HepG2 (cell line): ENCODE results near the gene MARCHF4. TPM values are rescaled to one million over a fixed set of nuclear protein-coding genes. Genes with fewer than 3 reads are reported as not detected.
A peak's percentile ranks its signal among the peaks of the same experiment; 100 is the strongest.

Experiments used
- CBX5 ChIP-seq: sonication (generic); formaldehyde crosslinking; IDR thresholded peaks from 2 replicates; pipeline ENCODE4 v1.4.0; 2020; ENCODE audit warnings: missing genetic modification reagents, borderline replicate concordance
- GPN1 ChIP-seq: sonication (generic); formaldehyde crosslinking; IDR thresholded peaks from 2 replicates; pipeline ENCODE4 v1.5.1; 2020; ENCODE audit warnings: missing genetic modification reagents, borderline replicate concordance
- HOXA9 ChIP-seq: sonication (generic); formaldehyde crosslinking; IDR thresholded peaks from 2 replicates; pipeline ENCODE4 v1.8.1; 2022; ENCODE audit warnings: missing genetic modification reagents, mild to moderate bottlenecking, moderate library complexity, borderline replicate concordance
- MIXL1 ChIP-seq: IDR thresholded peaks from 2 replicates; pipeline ENCODE4 v1.6.1; 2016
- POLR2G ChIP-seq: fragments of 200-400 bp; formaldehyde crosslinking; IDR thresholded peaks from 2 replicates; pipeline ENCODE4 v1.6.1; 2018; ENCODE audit warnings: mild to moderate bottlenecking, low read depth, low read length, moderate library complexity
- RAD51 ChIP-seq: fragments of 450-650 bp; IDR thresholded peaks from 2 replicates; pipeline ENCODE4 v1.6.1; 2016; ENCODE audit warnings: borderline replicate concordance
- SMYD3 ChIP-seq: sonication (generic); formaldehyde crosslinking; IDR thresholded peaks from 2 replicates; pipeline ENCODE4 v1.8.1; 2023; ENCODE audit warnings: mild to moderate bottlenecking, missing genetic modification reagents
- XRCC5 ChIP-seq: fragments of 200-400 bp; formaldehyde crosslinking; optimal IDR thresholded peaks from 2 replicates; pipeline ENCODE3; 2017; ENCODE audit warnings: mild to moderate bottlenecking, low read length
- ZNF256 ChIP-seq: sonication (generic); formaldehyde crosslinking; conservative IDR thresholded peaks from 2 replicates; pipeline ENCODE4 v1.4.0; 2020; ENCODE audit warnings: missing genetic modification reagents
- ZNF337 ChIP-seq: sonication (generic); formaldehyde crosslinking; IDR thresholded peaks from 2 replicates; pipeline ENCODE4 v1.5.1; 2020; ENCODE audit warnings: missing genetic modification reagents, low read depth, mild to moderate bottlenecking, borderline replicate concordance
- ZNF564 ChIP-seq: sonication (generic); formaldehyde crosslinking; IDR thresholded peaks from 2 replicates; pipeline ENCODE4 v1.8.1; 2023; ENCODE audit warnings: mild to moderate bottlenecking, missing genetic modification reagents
- ZNF777 ChIP-seq: sonication (generic); formaldehyde crosslinking; IDR thresholded peaks from 2 replicates; pipeline ENCODE4 v1.4.0; 2020; ENCODE audit warnings: missing genetic modification reagents
- ZSCAN9 ChIP-seq: IDR thresholded peaks from 2 replicates; pipeline ENCODE4 v1.6.1; 2016; ENCODE audit warnings: borderline replicate concordance
- polyA plus RNA-seq, 8 experiments: library from polyadenylated mRNA; depleted of rRNA in 3 of 8; stranded (reverse) in 7 of 8; unstranded in 1 of 8; fragments of >200 nt; fragmentation: Illumina TruSeq in 4 of 8; extraction: Trizol in 4 of 8; gene quantifications; 2 replicates each; pipeline versions ENCODE4 v1.2.1 to v1.2.3, GENCODE V29; 2011 to 2016; ENCODE audit warnings: low read depth in 4 of 8, missing spikeins in 1 of 8, mixed read lengths in 1 of 8; ENCODE audit not compliant: insufficient read depth in 1 of 8
- total RNA-seq, 5 experiments: library from RNA; depleted of rRNA; stranded (reverse); fragments of >200 nt; fragmentation: Illumina TruSeq; extraction: Trizol; gene quantifications; 2 replicates each; pipeline ENCODE4 v1.2.3, GENCODE V29; 2016; ENCODE audit warnings: low read depth in 1 of 5
- TF ChIP-seq, protein P1 (sequence below): sonication (generic); formaldehyde crosslinking; IDR thresholded peaks from 2 replicates; pipeline ENCODE4 v1.4.0; 2020; ENCODE audit warnings: missing genetic modification reagents
- TF ChIP-seq, protein P2 (sequence below): sonication (generic); formaldehyde crosslinking; IDR thresholded peaks from 2 replicates; pipeline ENCODE4 v1.4.0; 2020; ENCODE audit warnings: missing genetic modification reagents, borderline replicate concordance
- TF ChIP-seq, protein P3 (sequence below): sonication (generic); formaldehyde crosslinking; IDR thresholded peaks from 2 replicates; pipeline ENCODE4 v1.4.0; 2020; ENCODE audit warnings: missing genetic modification reagents
- TF ChIP-seq, protein P4 (sequence below): sonication (generic); formaldehyde crosslinking; IDR thresholded peaks from 2 replicates; pipeline ENCODE4 v1.4.0; 2020; ENCODE audit warnings: mild to moderate bottlenecking, missing genetic modification reagents

Gene MARCHF4
- total and polyA plus RNA-seq, 2 of the 13 experiments (the other 11 are each of a cell fraction or from before 2014, with no cell fraction given) = not detected

DNA sequence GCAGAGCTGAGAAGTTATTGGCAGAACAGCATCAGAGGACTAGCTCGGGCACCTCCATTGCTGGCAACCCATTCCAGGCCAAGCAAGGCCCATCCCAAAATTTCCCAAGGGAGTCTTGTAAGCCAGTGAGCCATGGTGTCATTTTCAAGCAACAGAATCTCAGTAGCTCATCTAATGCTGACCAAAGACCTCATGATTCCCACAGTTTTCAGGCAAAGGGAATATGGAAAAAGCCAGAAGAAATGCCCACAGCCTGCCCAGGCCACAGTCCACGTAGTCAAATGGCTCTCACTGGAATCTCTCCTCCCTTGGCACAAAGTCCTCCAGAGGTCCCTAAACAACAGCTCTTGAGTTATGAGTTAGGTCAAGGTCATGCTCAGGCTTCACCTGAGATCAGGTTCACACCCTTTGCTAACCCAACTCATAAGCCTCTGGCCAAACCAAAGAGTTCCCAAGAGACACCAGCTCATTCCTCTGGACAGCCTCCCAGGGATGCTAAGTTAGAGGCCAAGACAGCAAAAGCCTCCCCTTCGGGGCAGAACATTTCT is 42.6 kb upstream of the MARCHF4 start (continued):
- TF ChIP-seq, protein P1, sequence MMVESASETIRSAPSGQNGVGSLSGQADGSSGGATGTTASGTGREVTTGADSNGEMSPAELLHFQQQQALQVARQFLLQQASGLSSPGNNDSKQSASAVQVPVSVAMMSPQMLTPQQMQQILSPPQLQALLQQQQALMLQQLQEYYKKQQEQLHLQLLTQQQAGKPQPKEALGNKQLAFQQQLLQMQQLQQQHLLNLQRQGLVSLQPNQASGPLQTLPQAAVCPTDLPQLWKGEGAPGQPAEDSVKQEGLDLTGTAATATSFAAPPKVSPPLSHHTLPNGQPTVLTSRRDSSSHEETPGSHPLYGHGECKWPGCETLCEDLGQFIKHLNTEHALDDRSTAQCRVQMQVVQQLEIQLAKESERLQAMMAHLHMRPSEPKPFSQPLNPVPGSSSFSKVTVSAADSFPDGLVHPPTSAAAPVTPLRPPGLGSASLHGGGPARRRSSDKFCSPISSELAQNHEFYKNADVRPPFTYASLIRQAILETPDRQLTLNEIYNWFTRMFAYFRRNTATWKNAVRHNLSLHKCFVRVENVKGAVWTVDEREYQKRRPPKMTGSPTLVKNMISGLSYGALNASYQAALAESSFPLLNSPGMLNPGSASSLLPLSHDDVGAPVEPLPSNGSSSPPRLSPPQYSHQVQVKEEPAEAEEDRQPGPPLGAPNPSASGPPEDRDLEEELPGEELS (CRISPR knock-in tag) = no peak
- TF ChIP-seq ZNF256 (CRISPR knock-in tag) = 0 out of 2 replicates have a peak, but pooled peaks have one; percentile 42
- TF ChIP-seq ZSCAN9 (CRISPR knock-in tag) = no peak
- no peak for TF ChIP-seq GPN1 (CRISPR knock-in tag)
- no peak for TF ChIP-seq RAD51
- TF ChIP-seq, protein P2, sequence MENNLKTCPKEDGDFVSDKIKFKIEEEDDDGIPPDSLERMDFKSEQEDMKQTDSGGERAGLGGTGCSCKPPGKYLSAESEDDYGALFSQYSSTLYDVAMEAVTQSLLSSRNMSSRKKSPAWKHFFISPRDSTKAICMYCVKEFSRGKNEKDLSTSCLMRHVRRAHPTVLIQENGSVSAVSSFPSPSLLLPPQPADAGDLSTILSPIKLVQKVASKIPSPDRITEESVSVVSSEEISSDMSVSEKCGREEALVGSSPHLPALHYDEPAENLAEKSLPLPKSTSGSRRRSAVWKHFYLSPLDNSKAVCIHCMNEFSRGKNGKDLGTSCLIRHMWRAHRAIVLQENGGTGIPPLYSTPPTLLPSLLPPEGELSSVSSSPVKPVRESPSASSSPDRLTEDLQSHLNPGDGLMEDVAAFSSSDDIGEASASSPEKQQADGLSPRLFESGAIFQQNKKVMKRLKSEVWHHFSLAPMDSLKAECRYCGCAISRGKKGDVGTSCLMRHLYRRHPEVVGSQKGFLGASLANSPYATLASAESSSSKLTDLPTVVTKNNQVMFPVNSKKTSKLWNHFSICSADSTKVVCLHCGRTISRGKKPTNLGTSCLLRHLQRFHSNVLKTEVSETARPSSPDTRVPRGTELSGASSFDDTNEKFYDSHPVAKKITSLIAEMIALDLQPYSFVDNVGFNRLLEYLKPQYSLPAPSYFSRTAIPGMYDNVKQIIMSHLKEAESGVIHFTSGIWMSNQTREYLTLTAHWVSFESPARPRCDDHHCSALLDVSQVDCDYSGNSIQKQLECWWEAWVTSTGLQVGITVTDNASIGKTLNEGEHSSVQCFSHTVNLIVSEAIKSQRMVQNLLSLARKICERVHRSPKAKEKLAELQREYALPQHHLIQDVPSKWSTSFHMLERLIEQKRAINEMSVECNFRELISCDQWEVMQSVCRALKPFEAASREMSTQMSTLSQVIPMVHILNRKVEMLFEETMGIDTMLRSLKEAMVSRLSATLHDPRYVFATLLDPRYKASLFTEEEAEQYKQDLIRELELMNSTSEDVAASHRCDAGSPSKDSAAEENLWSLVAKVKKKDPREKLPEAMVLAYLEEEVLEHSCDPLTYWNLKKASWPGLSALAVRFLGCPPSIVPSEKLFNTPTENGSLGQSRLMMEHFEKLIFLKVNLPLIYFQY (CRISPR knock-in tag) = no peak
- TF ChIP-seq ZNF337 (CRISPR knock-in tag) = no peak
- no peak for TF ChIP-seq ZNF564
- TF ChIP-seq MIXL1 (CRISPR knock-in tag) = no peak
- TF ChIP-seq POLR2G = no peak
- TF ChIP-seq, protein P3, sequence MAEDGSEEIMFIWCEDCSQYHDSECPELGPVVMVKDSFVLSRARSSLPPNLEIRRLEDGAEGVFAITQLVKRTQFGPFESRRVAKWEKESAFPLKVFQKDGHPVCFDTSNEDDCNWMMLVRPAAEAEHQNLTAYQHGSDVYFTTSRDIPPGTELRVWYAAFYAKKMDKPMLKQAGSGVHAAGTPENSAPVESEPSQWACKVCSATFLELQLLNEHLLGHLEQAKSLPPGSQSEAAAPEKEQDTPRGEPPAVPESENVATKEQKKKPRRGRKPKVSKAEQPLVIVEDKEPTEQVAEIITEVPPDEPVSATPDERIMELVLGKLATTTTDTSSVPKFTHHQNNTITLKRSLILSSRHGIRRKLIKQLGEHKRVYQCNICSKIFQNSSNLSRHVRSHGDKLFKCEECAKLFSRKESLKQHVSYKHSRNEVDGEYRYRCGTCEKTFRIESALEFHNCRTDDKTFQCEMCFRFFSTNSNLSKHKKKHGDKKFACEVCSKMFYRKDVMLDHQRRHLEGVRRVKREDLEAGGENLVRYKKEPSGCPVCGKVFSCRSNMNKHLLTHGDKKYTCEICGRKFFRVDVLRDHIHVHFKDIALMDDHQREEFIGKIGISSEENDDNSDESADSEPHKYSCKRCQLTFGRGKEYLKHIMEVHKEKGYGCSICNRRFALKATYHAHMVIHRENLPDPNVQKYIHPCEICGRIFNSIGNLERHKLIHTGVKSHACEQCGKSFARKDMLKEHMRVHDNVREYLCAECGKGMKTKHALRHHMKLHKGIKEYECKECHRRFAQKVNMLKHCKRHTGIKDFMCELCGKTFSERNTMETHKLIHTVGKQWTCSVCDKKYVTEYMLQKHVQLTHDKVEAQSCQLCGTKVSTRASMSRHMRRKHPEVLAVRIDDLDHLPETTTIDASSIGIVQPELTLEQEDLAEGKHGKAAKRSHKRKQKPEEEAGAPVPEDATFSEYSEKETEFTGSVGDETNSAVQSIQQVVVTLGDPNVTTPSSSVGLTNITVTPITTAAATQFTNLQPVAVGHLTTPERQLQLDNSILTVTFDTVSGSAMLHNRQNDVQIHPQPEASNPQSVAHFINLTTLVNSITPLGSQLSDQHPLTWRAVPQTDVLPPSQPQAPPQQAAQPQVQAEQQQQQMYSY (CRISPR knock-in tag) = no peak
- TF ChIP-seq HOXA9 (CRISPR knock-in tag) = no peak
- TF ChIP-seq, protein P4, sequence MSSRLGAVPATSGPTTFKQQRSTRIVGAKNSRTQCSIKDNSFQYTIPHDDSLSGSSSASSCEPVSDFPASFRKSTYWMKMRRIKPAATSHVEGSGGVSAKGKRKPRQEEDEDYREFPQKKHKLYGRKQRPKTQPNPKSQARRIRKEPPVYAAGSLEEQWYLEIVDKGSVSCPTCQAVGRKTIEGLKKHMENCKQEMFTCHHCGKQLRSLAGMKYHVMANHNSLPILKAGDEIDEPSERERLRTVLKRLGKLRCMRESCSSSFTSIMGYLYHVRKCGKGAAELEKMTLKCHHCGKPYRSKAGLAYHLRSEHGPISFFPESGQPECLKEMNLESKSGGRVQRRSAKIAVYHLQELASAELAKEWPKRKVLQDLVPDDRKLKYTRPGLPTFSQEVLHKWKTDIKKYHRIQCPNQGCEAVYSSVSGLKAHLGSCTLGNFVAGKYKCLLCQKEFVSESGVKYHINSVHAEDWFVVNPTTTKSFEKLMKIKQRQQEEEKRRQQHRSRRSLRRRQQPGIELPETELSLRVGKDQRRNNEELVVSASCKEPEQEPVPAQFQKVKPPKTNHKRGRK = no peak
- TF ChIP-seq ZNF777 = no peak
- no peak for TF ChIP-seq SMYD3 (CRISPR knock-in tag)
- TF ChIP-seq CBX5 (CRISPR knock-in tag) = no peak
- TF ChIP-seq XRCC5 = no peak
